HUDEP-2 (cell line): ENCODE measurements around the gene NOS3.

Source experiments
- DNase-seq, 76 experiments: peaks; one replicate each; lab custom pipeline; 2025; ENCODE audit not compliant: unreplicated experiment in 76 of 76; lab: John Stamatoyannopoulos, UW

NOS3 gene

GRCh38 chr7:151053096-151053495 is 62.3 kb downstream of the NOS3 start:
- DNase-seq = no peak

GRCh38 chr7:151053751-151054150 is 62.9 kb downstream of the NOS3 start:
- DNase-seq = no peak

- no peak for DNase-seq
Observed at GRCh38 chr7:151056283-151056665, 65.5 kb downstream of the NOS3 start.

GRCh38 chr7:151056666-151057505 is 66.1 kb downstream of the NOS3 start:
- no peak for DNase-seq

GRCh38 chr7:151057506-151057988 is 66.7 kb downstream of the NOS3 start, which contains the start of gene CDK5:
Gene CDK5 (minus strand): TSS chr7:151057897. CDS start chr7:151057848, 49 bp downstream.
- DNase-seq = peak in 1 of 76 experiments; percentile 91

GRCh38 chr7:151057989-151058780 is 67.4 kb downstream of the NOS3 start:
- peak in 75 of 76 experiments; percentile 72 to 99 (median 96) for DNase-seq

- DNase-seq = peak in 6 of 76 experiments; percentile 17 to 51 (median 28)
Observed at GRCh38 chr7:151058781-151059366, 68.1 kb downstream of the NOS3 start.

GRCh38 chr7:151059367-151060112 is 68.7 kb downstream of the NOS3 start, which contains the start of gene SLC4A2:
Gene SLC4A2 (plus strand): TSS chr7:151059589. CDS start chr7:151061988, 2,399 bp downstream.
- DNase-seq = peak in 51 of 76 experiments; percentile 12 to 71 (median 48)

GRCh38 chr7:151060113-151060415 is 69.2 kb downstream of the NOS3 start:
- DNase-seq = peak in 1 of 76 experiments; percentile 32

GRCh38 chr7:151060416-151061212 is 69.8 kb downstream of the NOS3 start:
- DNase-seq = peak in 67 of 76 experiments; percentile 7 to 78 (median 49)

GRCh38 chr7:151061213-151062110 is 70.6 kb downstream of the NOS3 start:
- no peak for DNase-seq

- DNase-seq = peak in 2 of 76 experiments; percentile 27 to 34
Observed at GRCh38 chr7:151062111-151062398, 71.2 kb downstream of the NOS3 start.

- peak in 34 of 76 experiments; percentile 8 to 87 (median 44) for DNase-seq
Observed at GRCh38 chr7:151062399-151063211, 71.8 kb downstream of the NOS3 start.

GRCh38 chr7:151063212-151063561 is 72.4 kb downstream of the NOS3 start:
- peak in 1 of 76 experiments; percentile 21 for DNase-seq
